Nephron (organoid): ENCODE measurements around the gene MYOCOS.
A peak's percentile ranks its signal among the peaks of the same experiment; 100 is the strongest.
"Not testable (repeated sequence)": the region's sequence is repeated elsewhere in the genome, so short reads cannot be mapped to it uniquely, and the experiment has no call there.

Experiments used
- H3K27ac Mint-ChIP-seq, 3 experiments: 2 replicates each; pipeline ENCODE4 v1.8.0; 2020; ENCODE audit warnings: mixed read lengths in 3 of 3, mild to moderate bottlenecking in 2 of 3, moderate library complexity in 1 of 3
- H3K27me3 Mint-ChIP-seq: 2 replicates; pipeline ENCODE4 v1.8.0; 2021; ENCODE audit warnings: low read depth, mild to moderate bottlenecking, moderate library complexity, mixed read lengths
- H3K36me3 Mint-ChIP-seq: 2 replicates; pipeline ENCODE4 v1.8.0; 2020; ENCODE audit warnings: low read depth, mixed read lengths
- H3K4me1 Mint-ChIP-seq: 2 replicates; pipeline ENCODE4 v1.8.0; 2020; ENCODE audit warnings: mixed read lengths
- H3K4me3 Mint-ChIP-seq, 3 experiments: 2 replicates each; pipeline ENCODE4 v1.8.0; 2020; ENCODE audit warnings: mild to moderate bottlenecking in 3 of 3, mixed read lengths in 3 of 3, moderate library complexity in 2 of 3
- H3K9me3 Mint-ChIP-seq: 2 replicates; pipeline ENCODE4 v1.8.0; 2020; ENCODE audit warnings: mixed read lengths
- TF ChIP-seq, protein P1 (sequence below), 3 experiments: fragments of 200-600 bp; sonication (generic); IDR thresholded peaks; one replicate each; pipeline ENCODE4 v1.5.0; 2021; ENCODE audit warnings: antibody characterized with exemption in 3 of 3; ENCODE audit not compliant: unreplicated experiment in 3 of 3

The MYOCOS gene

DNA sequence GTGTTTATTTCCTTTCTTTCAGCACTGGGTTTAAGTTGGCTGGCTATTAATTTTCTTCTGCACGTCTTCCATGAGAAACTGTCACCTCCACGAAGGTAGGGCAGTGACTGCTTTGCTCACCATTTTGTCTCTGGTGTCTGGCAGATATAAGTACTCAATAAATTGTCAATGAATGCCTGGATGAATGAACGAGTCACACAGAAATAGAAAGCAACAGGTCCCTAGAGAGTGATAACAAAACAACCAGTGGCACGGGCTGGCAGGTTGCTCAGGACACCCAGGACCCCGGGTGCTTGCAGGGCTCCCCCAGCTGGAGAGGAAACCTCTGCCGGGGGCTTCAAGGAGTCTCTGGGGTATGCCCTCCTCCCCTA lies 33.7 kb downstream of the MYOCOS start:
- TF ChIP-seq, protein P1, sequence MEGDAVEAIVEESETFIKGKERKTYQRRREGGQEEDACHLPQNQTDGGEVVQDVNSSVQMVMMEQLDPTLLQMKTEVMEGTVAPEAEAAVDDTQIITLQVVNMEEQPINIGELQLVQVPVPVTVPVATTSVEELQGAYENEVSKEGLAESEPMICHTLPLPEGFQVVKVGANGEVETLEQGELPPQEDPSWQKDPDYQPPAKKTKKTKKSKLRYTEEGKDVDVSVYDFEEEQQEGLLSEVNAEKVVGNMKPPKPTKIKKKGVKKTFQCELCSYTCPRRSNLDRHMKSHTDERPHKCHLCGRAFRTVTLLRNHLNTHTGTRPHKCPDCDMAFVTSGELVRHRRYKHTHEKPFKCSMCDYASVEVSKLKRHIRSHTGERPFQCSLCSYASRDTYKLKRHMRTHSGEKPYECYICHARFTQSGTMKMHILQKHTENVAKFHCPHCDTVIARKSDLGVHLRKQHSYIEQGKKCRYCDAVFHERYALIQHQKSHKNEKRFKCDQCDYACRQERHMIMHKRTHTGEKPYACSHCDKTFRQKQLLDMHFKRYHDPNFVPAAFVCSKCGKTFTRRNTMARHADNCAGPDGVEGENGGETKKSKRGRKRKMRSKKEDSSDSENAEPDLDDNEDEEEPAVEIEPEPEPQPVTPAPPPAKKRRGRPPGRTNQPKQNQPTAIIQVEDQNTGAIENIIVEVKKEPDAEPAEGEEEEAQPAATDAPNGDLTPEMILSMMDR (IDR thresholded peaks at IDR 0.05; ENCODE audit: unreplicated experiment in 3 of 3): peak in 1 of 3 experiments; percentile 15
- H3K4me3 Mint-ChIP-seq: peak overlapping the region; percentile 54 to 68 (median 65)
- H3K27me3 Mint-ChIP-seq: peaks cover 4% of the 10 kb centered on the region
- peak overlapping the region; percentile 99 to 100 (median 99) for H3K27ac Mint-ChIP-seq
- H3K36me3 Mint-ChIP-seq: no peaks in the 10 kb centered on the region
- H3K4me1 Mint-ChIP-seq: peaks cover 37% of the 10 kb centered on the region
- no peaks in the 10 kb centered on the region for H3K9me3 Mint-ChIP-seq

DNA sequence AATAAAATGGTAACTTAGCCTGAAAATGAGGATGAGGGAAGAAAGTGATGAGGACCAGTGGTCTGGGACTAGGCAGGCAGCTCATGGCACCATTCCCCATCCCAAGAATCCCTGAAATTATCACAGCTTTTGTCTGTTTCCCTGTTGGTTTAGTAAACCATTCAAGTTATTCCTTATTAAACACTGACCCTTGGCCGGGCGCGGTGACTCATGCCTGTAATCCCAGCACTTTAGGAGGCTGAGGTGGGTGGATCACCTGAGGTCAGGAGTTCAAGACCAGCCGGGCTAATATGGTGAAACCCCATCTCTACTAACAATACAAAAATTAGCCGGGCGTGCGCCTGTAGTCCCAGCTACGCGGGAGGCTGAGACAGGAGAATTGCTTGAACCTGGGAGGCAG lies 34.2 kb downstream of the MYOCOS start:
- H3K36me3 Mint-ChIP-seq, H3K27me3 Mint-ChIP-seq, H3K9me3 Mint-ChIP-seq, H3K4me3 Mint-ChIP-seq: not testable (repeated sequence)
- peak overlapping the region; percentile 99 to 100 (median 99) for H3K27ac Mint-ChIP-seq
- peaks cover 37% of the 10 kb centered on the region for H3K4me1 Mint-ChIP-seq

DNA sequence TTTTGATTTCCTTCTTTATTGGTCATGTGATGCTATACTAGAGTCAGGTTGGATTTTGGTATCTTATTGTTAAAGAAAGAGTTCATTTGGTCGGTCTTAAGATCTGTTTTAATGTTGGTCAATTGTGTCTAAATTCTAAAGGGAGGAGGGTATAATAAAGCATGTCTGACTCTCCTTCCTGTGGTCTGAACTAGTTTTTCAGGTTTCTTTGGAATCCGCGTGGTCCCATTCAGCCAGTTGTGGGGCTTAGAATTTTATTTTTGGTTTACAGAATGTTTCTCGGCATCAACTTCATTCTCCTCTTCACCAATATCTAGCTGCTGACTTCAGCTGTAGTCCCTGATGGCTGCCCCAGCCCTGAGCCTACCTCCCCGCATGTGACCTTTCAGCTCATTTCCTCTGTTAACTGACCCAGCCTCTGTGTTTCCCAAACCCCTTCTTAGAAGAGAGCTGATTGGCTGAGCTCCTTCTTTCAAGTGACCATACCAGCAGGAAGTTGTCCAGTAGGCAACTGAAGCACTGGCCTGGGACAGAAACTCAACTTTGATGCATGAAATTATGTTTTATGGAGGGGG lies 39.1 kb downstream of the MYOCOS start:
- H3K4me3 Mint-ChIP-seq: no peak overlapping the region
- no peaks in the 10 kb centered on the region for H3K9me3 Mint-ChIP-seq
- no peaks in the 10 kb centered on the region for H3K36me3 Mint-ChIP-seq
- TF ChIP-seq, protein P1 (IDR thresholded peaks at IDR 0.05; ENCODE audit: unreplicated experiment in 3 of 3): no peak
- H3K4me1 Mint-ChIP-seq: peaks cover 8% of the 10 kb centered on the region
- no peak overlapping the region for H3K27ac Mint-ChIP-seq
- peaks cover 5% of the 10 kb centered on the region for H3K27me3 Mint-ChIP-seq

DNA sequence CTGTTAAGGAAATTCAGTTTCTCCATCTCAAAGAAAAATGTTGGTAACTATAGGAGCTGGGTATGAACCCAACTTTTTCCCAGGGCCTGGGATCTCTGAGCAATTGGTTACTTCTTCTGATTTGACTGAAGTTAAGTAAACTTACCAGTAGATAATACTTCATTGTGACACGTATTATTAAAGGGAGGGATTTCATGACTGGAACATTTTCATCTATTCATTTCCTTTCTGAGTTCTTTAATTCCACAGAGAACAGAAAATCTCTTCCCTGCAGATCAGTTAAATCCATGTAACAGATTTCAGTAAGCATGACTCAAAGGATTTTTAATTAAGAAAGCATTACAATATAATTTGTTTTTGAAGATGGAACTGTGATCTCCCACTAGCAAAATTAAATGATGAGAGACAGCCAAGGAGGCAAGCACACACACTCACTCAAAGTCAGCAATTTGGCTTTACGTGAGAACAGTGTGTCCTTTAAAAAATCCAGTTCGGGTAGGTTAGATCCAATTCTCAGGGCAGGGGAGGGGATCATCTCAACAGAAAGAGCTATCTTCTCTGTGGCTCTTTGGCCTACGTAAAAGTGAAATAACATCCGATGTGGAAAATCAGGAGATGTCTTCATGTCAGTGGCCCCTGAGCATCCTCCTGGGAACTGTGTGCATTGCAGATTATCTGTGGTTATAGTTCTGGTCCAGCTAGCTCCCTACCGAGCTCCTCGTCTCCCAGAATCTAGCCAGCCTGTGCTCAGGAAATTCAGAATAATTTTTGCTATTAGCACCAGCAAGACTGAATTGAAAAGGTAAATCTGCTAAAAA lies 41.2 kb downstream of the MYOCOS start:
- Mint-ChIP-seq H3K9me3 (no peaks in the 10 kb centered on the region), H3K27ac (no peak overlapping the region), H3K27me3 (peaks cover 5% of the 10 kb centered on the region), H3K36me3 (no peaks in the 10 kb centered on the region), H3K4me1 (no peaks in the 10 kb centered on the region), H3K4me3 (no peak overlapping the region)
- TF ChIP-seq, protein P1 (IDR thresholded peaks at IDR 0.05; ENCODE audit: unreplicated experiment in 3 of 3): no peak

DNA sequence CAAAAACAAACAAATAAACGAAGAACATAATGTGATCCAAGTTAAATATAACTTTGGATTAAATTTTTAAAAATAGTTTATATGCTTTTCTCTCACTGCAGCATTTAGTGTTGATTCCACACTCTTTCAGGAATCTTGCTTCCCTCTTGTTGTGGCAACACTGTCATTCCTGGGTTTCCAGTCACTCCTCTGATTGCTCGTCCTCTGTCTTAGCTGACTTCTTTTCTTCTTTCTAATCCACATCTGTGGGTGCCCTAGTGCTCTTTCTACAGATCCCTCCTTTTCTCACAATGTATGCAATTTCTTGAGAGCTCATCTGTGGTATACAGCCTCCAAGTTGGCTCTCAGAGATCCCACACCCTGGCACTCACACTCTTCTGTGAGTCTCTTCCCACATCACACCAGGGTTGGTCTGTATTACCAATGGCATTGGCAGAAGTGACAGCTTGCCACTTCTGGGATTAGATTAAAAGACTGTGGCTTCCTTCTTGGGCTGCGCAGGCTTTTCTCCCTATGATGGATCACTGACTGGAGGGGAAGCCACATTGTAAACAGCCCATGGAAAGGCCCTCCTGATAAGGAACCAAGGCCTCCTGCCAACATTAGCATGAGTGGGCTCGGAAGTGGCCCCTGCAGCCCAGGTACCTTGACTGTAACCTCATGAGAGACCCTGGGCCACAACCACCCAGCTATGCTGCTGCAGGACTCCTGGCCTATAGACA lies 42.0 kb downstream of the MYOCOS start:
- Mint-ChIP-seq H3K36me3 (no peaks in the 10 kb centered on the region), H3K27ac (no peak overlapping the region), H3K9me3 (no peaks in the 10 kb centered on the region), H3K27me3 (peaks cover 5% of the 10 kb centered on the region), H3K4me3 (no peak overlapping the region), H3K4me1 (no peaks in the 10 kb centered on the region)
- TF ChIP-seq, protein P1 (IDR thresholded peaks at IDR 0.05; ENCODE audit: unreplicated experiment in 3 of 3): no peak

DNA sequence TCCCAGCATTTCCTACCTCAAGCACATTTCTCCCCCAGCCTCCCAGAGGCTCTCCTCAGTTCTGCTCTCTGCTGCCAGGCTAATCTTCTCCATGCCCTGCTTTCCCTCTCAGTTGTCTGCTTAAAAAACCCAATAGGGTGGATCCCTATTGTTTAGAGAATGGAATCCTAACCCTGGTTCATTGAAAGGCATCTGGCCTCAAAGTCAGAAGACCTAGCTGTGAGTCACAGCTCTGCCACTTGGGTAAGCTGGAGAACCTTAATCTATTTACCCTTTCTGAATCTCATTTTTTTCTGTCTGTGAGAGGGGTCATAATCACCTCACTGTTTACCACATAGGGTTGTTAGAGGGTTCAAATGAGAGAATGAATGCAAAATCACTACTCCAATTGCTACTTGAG lies 42.9 kb downstream of the MYOCOS start:
- H3K4me3 Mint-ChIP-seq: no peak overlapping the region
- no peaks in the 10 kb centered on the region for H3K4me1 Mint-ChIP-seq
- TF ChIP-seq, protein P1 (IDR thresholded peaks at IDR 0.05; ENCODE audit: unreplicated experiment in 3 of 3): no peak
- H3K27me3 Mint-ChIP-seq: peaks cover 5% of the 10 kb centered on the region
- no peaks in the 10 kb centered on the region for H3K36me3 Mint-ChIP-seq
- no peaks in the 10 kb centered on the region for H3K9me3 Mint-ChIP-seq
- no peak overlapping the region for H3K27ac Mint-ChIP-seq
